ENCODE data around the gene CFAP20DC.
"Not testable (repeated sequence)": the region's sequence is repeated elsewhere in the genome, so short reads cannot be mapped to it uniquely, and the experiment has no call there.

Gene CFAP20DC

DNA sequence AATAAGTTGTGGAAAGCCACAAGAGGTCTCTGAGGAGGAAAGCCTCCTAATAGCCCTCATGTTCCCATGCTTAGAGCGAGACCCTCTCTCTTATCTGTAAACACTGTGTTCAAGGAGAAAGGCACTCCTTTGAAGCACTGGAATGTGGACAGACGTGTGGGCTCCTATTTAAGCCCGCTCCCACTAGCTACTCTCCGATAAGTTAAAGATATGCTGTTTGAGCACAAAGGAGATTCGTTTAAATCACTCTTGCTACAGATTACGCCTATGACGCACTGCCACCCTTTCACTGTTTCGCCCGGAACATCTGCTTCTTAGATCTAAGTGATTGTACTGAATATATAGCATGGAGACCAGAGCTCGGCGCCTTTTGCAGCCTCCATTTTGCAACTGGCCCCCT lies 325.5 kb downstream of the CFAP20DC start:
- DNase-seq = no peak

DNA sequence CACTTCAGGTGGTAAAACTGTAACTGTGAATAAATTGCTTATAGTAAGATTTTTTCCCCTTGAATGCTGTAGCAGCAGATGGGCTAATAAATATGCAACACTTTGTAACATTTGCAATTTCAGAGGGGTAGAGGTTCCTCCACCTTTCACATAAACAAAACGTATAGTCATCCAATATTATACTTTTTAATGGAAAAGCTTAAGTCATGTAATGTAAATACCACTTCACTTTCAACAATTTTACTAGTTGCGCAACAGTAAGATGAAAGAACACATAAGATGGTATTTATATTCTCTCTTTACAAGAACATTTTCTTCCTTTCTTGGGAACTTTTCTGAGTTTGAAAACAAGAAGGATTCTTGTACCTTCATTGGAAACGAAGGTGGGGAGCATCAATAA lies 326.7 kb downstream of the CFAP20DC start:
- no peak for DNase-seq

- no peak for DNase-seq
These were observed 327.3 kb downstream of the CFAP20DC start for GRCh38 chr3:58722561-58722960.

DNA sequence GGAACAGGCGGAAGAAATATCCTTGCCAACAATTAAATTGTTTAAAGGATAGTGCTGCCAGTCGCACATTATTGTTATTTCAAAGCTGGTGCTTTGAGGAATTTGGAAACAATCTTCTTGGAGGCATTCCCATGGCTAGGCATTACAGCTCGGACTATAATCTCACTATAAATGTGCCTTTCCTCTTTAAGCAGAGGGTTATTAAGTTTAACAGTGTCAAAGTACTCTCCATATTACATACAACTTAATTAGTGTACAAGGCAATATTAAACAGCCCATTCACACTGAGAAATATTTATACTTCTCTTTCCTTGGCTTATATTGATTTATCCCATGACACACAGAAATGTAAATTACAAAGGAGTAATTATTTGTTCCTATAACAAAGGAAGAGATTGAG lies 329.3 kb downstream of the CFAP20DC start:
- DNase-seq = no peak

DNA sequence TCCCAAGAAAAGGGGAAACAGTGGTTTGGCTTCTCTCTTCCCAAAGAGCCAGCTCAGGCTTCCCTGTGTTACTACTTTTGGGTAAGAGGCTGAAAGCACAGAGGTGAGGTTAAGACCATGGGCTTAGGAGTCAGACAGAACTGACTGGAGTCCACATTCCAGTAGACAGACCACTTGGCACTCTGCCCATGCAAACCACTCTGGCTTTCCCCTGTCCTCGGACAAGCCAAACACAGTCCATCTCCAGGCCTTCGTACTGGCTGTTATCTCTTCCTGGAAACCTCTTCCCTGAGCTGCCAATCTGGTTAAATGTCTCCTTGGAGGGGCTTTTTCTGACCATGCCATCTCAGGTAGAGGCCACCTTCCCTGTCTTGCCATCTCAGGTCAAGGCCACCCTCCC lies 330.1 kb downstream of the CFAP20DC start:
- no peak for DNase-seq

DNA sequence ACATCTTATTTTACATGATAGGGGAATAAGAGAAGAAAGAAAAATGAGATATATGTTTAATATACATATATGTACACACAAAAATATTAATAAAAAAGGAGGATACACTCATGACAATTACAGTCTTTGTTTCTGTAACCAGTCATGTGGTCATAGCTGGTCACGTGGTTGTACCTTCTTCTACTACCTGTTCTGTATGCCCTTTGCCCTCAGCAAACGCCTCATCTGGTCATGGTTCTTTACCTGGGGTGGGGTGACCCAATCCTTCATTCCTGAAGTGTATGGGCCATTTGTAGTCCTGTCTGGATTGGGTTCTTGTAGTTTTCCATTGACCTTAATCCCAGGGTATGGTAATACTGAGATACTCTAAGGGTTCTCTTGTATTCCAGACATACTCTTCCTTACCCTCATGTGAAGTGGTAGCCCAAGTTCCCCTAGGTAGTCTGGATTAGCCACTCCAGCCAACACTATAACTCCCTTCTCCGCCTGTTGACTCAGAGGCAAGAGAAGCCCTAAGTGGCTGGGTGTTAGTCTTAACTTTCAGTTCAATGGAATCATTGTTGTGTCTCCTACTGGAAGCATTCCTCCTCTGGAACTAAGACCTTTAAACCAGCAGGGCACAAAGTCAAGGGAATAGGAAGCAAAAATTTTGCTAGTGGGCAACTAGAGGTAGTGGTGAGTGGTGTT lies 336.0 kb downstream of the CFAP20DC start:
- DNase-seq = no peak

- DNase-seq = no peak
These were observed 338.0 kb downstream of the CFAP20DC start for GRCh38 chr3:58711871-58712270.

GRCh38 chr3:58708983-58709382 lies 340.8 kb downstream of the CFAP20DC start:
- DNase-seq = not testable (repeated sequence)

DNA sequence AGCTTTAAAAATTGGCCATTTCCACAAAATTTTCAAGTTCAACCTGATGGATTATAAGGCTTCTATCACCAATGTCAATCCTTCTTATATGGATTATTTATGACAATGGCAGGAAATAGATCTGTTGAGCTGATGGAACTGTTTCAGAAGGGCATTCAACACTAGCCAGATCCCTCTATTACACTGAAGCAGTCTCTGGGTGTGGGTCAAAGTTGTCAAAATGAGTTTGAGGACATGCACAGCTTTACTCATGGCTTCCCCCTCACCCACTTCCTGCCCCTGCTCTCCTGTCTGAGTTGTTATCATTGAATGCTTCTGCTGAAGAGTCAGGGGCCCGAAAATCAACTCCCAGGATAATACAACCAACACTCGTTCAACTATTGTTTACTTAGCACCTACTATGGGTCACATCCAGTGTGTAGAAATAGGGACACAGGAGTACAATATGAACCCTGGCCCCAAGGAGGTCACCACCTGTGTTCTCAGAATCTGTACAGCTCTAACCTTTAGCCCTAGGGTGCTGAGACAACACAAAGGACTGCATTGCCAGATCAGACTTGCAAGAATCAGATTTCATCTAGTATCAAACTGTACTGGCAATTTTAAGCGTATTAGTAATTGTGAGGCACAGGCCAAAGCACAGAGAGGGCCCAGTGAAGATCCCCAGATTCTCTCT lies 341.6 kb downstream of the CFAP20DC start:
- no peak for DNase-seq

GRCh38 chr3:58707390-58707930 lies 342.4 kb downstream of the CFAP20DC start:
- no peak for DNase-seq

GRCh38 chr3:58706395-58707167 lies 343.2 kb downstream of the CFAP20DC start:
- no peak for DNase-seq

DNA sequence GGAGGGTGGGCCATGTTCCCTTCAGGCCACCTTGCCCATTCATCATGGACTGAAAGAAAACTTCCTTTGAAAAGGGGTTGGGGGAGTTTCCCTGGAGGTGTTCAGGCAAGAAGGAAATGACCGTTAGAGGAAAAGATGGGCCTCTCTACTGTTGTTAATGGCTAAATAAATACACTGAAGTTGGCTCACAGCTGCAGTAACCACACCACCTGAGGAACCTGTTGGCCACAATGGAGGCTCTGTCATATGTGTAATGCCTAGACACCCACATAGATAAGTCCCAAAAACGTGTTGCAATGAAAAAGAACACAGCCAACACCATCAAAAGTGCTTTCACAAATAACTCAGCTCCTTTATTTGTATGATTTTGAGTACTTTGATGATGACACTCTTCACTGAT lies 345.1 kb downstream of the CFAP20DC start:
- no peak for DNase-seq

DNA sequence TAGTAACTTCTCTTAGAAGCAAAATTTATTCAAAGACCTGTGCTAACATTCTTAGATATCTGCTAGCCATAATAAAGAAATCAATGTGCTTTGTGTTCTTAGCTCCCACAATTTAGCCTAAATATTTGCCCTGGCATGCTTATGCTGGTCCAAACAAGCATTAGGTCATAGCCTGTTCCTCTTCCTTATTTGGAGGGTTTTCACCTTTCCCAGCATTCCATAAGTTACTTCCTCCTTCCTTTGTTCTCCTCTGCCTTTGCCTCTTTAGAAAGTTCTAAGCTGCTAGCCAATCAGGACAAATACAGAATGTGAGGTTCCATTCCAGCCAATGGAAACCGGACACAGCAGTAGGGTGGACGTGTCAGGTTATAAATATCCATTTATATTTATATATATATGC lies 345.5 kb downstream of the CFAP20DC start:
- not testable (repeated sequence) for DNase-seq

- DNase-seq = no peak
These were observed 351.6 kb downstream of the CFAP20DC start for GRCh38 chr3:58698246-58698645.

DNA sequence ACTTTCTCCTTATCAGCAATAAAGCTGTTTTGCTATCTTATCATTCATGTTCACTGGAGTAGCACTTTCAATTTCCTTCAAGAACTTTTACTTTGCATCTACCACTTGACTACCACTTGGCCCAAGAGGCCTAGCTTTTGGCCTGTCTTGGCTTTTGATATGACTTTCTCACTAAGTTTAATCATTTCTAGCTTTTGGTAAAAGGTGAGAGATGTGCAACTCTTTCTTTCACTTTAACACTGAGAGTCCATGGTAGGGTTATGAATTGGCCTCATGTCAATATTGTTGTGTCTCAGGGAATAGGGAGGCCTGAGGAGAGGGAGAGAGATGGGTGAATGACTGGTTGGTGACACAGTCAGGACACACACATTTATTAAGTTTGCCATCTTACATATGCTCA lies 352.3 kb downstream of the CFAP20DC start:
- DNase-seq = no peak

GRCh38 chr3:58696813-58697212 lies 353.0 kb downstream of the CFAP20DC start:
- DNase-seq = not testable (repeated sequence)

GRCh38 chr3:58696093-58696492 lies 353.7 kb downstream of the CFAP20DC start:
- DNase-seq = no peak

DNA sequence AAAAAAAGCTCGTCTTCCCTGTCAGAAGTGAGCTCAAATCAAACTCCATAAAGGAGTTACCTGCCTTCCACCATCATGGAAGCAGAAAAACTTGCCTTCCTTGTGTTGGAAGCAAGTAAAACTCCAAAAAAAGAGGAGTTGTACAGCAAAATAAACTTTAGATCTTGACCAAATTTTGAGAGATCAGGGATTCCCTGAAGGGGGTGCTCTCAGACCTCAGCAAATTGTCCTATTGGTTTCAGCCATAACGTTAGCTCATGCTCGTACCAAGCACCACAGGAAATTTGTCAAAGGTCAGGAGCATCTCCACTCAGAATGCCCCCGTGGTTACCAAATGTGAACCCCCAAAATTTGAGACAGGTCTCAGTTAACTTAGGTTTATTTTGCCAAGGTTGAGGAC lies 354.5 kb downstream of the CFAP20DC start:
- DNase-seq = not testable (repeated sequence)

GRCh38 chr3:58693940-58694850 lies 355.6 kb downstream of the CFAP20DC start:
- no peak for DNase-seq

GRCh38 chr3:58692484-58692883 lies 357.3 kb downstream of the CFAP20DC start:
- no peak for DNase-seq

All from stimulated activated CD4-positive, alpha-beta T cell treated with anti-CD3 and anti-CD28 coated beads, Interleukin-2, amount 100 ng/mL, for 48 hours (primary cell).